ENCODE results near the gene ADAMTSL2.

- TF ChIP-seq, protein P1, sequence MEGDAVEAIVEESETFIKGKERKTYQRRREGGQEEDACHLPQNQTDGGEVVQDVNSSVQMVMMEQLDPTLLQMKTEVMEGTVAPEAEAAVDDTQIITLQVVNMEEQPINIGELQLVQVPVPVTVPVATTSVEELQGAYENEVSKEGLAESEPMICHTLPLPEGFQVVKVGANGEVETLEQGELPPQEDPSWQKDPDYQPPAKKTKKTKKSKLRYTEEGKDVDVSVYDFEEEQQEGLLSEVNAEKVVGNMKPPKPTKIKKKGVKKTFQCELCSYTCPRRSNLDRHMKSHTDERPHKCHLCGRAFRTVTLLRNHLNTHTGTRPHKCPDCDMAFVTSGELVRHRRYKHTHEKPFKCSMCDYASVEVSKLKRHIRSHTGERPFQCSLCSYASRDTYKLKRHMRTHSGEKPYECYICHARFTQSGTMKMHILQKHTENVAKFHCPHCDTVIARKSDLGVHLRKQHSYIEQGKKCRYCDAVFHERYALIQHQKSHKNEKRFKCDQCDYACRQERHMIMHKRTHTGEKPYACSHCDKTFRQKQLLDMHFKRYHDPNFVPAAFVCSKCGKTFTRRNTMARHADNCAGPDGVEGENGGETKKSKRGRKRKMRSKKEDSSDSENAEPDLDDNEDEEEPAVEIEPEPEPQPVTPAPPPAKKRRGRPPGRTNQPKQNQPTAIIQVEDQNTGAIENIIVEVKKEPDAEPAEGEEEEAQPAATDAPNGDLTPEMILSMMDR (conservative IDR thresholded peaks at IDR 0.05), result no peak
- no peak for TF ChIP-seq ZFX (IDR thresholded peaks at IDR 0.05)
Measured at GRCh38 chr9:133535306-133535877, 888 bp downstream of the ADAMTSL2 start.
